Measurements from ENCODE around the gene PLXNC1.

The PLXNC1 gene

GRCh38 chr12:94133964-94134795, 14.2 kb upstream of the PLXNC1 start:
- no peak for DNase-seq (ENCODE audit: low read depth)

DNA sequence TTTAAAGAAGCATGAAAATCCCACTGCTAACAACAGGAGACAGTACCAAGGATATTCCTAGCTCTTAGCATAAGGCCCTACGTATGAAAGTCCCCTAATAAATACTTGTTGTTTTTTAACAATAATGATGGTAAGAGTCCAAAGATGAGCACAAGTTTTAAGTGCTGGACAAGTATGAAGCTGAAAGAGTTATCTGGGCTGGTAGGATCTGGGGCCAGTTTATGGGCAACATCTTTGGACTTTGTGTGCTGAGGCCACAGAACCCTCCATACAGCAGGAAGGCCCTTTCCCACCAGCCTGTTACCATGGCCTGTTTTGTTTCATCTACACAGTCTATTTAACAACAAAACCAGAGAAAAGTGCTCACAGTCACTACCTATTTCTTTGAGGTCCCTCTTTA, 12.5 kb upstream of the PLXNC1 start:
- DNase-seq (ENCODE audit: low read depth), result no peak

- no peak for DNase-seq (ENCODE audit: low read depth)
These were observed 8.6 kb upstream of the PLXNC1 start for GRCh38 chr12:94139816-94140215.

DNA sequence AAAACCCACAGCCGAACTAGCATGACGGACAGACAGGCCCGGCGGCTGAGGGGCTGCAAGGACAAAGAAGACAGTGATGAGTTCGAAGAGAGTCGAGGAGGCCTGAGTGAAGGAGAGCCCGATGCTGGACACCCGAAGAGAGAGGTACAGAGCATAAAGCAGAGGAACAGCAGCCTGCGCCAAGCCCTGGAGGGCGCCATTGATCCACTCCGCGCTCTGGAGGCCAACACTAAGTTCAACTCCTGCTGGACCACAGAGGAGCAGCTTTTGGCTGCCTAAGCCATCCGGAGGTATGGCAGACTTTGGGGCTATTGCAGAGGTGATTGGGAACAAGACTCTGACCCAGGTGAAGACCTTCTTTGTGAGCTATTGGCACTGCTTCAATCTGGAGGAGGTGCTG, 7.8 kb upstream of the PLXNC1 start:
- DNase-seq (ENCODE audit: low read depth), result no peak

- no peak for DNase-seq (ENCODE audit: low read depth)
These were observed 7.2 kb upstream of the PLXNC1 start for GRCh38 chr12:94141004-94141764.

- no peak for DNase-seq (ENCODE audit: low read depth)
These were observed 6.5 kb upstream of the PLXNC1 start for GRCh38 chr12:94141892-94142291.

DNA sequence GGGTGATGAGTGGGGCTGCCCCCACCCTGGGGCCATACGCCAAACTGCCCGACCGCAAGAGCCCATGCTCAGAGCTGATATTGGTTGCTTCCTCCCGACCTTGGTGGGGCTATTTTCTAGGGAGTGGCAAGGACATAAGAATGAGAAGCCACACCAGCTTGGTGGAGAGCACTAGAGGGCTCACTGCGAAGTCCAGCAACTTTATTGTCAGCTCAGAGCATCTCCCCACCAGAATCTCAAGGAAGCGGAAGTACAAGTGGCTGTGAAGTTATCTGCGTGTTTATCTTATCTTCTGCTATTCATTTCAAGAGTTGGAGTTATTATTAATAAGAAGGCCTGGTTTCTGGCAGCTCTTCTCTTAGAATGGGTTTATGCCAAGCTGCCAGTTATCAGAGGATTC, 4.9 kb upstream of the PLXNC1 start:
- no peak for DNase-seq (ENCODE audit: low read depth)

DNA sequence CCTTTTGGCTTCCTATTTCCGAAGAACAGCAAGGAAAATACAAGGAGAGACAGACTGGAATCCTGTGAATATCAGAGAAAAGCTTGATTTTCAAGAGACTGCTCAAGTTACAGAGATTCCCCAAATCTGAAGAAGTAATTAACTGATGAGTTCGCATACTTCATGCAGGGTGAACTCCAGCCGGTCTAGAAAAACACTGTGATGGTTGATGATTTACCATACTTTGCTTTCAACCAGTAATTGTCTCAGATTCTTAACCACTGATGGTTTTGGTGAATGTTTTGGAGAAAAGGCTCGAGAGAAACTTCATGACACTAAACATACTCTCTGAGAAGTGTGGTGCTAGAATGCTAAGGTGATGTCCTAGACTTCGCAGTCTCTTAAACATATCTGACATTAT, 4.4 kb upstream of the PLXNC1 start:
- no peak for DNase-seq (ENCODE audit: low read depth)

DNA sequence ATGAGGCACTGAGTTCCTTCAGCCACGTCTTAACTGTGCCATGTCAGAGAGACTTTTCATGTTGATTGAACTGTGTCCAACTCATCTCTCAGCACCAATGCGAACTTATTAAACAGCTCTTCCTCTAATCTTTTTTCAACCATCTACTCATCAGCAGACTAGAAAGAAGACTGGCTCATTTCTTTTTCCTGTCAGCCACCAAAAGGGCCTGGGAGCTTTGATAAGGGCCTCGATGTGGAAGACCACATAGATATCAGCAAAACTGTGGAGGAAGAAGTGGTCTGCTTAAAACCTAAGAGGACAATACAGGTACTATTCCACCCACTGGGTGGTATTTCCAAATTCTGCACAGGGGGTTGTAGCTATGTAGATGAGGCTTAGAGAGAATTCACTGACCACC, 3.6 kb upstream of the PLXNC1 start:
- DNase-seq (ENCODE audit: low read depth), result no peak

DNA sequence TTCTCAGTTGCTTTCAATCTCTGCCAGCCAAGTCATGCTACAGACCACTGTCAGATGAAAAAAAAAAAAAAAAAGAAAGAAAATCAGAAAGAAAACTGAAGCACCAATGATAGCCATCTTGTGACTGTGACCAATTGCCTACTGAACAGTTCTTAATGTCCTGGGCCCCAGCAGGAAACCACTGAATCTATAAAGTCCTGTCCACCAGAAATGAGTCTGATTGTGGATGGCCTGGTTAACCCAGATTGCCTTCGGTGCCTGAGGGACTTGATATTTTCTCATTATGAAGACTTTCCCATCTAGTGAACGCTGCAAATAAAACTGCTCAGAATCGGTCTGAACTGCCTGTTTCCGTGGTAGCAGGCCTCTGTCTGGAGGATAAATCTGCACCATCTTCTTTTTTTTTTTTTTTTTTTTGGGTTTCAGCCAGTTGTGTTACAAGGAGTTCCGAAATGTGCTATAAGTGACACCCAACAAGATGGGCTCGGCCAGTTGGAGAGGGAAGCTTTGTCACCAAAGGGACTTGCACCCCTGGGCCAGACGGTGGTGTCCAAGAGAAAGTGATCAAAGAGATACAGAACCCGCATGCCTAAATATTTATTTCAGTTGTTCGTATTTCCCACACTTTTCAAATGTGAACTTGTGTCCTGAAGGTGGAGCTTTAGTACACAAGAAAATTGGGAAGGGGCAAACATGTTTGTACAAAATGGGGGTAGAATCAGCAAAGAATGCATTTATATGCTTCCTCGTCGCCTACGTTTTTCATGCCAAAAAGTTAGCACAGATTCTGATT, 3.0 kb upstream of the PLXNC1 start:
- no peak for DNase-seq (ENCODE audit: low read depth)

GRCh38 chr12:94146166-94146936, 2.0 kb upstream of the PLXNC1 start:
- no peak for DNase-seq (ENCODE audit: low read depth)

- no peak for DNase-seq (ENCODE audit: low read depth)
These were observed 888 bp upstream of the PLXNC1 start for GRCh38 chr12:94147387-94147990.

GRCh38 chr12:94148739-94149118, 352 bp downstream of the PLXNC1 start:
- DNase-seq (ENCODE audit: low read depth), result no peak

DNA sequence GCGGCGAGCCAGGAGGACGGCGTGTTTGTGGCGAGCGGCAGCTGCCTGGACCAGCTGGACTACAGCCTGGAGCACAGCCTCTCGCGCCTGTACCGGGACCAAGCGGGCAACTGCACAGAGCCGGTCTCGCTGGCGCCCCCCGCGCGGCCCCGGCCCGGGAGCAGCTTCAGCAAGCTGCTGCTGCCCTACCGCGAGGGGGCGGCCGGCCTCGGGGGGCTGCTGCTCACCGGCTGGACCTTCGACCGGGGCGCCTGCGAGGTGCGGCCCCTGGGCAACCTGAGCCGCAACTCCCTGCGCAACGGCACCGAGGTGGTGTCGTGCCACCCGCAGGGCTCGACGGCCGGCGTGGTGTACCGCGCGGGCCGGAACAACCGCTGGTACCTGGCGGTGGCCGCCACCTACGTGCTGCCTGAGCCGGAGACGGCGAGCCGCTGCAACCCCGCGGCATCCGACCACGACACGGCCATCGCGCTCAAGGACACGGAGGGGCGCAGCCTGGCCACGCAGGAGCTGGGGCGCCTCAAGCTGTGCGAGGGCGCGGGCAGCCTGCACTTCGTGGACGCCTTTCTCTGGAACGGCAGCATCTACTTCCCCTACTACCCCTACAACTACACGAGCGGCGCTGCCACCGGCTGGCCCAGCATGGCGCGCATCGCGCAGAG, 873 bp downstream of the PLXNC1 start:
- no peak for DNase-seq (ENCODE audit: low read depth)

GRCh38 chr12:94149781-94150239, 1.4 kb downstream of the PLXNC1 start:
- no peak for DNase-seq (ENCODE audit: low read depth)

GRCh38 chr12:94150240-94151121, 2.1 kb downstream of the PLXNC1 start:
- no peak for DNase-seq (ENCODE audit: low read depth)

DNA sequence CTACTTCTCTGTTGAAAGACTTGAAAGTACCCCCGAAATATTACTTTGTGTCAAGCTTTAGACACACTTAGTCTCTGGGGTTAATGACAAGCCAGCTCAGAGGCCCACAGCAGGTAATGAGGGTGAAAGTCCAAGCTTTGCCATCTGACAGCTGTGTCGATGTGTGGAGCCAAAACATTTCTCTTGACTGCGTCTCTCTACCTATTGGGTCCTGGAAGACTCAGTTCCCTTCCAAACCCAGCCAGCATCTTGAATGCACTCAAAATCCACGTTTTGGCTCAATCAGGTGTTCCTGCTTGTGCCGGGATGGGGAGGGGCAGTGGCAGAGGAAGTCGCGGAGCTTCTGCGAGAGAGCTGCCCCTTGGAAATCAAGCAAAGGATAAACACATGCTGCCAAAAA, 3.2 kb downstream of the PLXNC1 start:
- DNase-seq (ENCODE audit: low read depth), result no peak

- DNase-seq (ENCODE audit: low read depth), result no peak
These were observed 4.1 kb downstream of the PLXNC1 start for GRCh38 chr12:94152292-94153078.

GRCh38 chr12:94157181-94157580, 8.8 kb downstream of the PLXNC1 start:
- no peak for DNase-seq (ENCODE audit: low read depth)
